DND-41 (cell line): Measurements from ENCODE around the gene PUDP.

Experiments
- ATAC-seq: fragments of 200-7000 bp; cut with Tn5 transposase; 3 replicates; pipeline ENCODE4 v1.9.1; 2021; ENCODE audit warnings: low read depth; ENCODE audit not compliant: insufficient read depth
- DNase-seq: peaks from one replicate; pipeline ENCODE4 v3.0.0-alpha.2; 2020
- H2AFZ ChIP-seq: 2 replicates; pipeline ENCODE4 v1.6.0; 2012; ENCODE audit warnings: low read depth, low read length
- H3K27ac ChIP-seq: 2 replicates; pipeline ENCODE4 v1.5.1; 2012; ENCODE audit warnings: low read length, inconsistent platforms
- H3K27me3 ChIP-seq: fragments of 200-600 bp; sonication (generic); 2 replicates; pipeline ENCODE4 v1.6.0; 2012; ENCODE audit warnings: low read length, mild to moderate bottlenecking, inconsistent platforms; ENCODE audit not compliant: insufficient read depth, poor library complexity
- H3K36me3 ChIP-seq: 2 replicates; pipeline ENCODE4 v1.5.1; 2012; ENCODE audit warnings: low read length, inconsistent platforms; ENCODE audit not compliant: insufficient read depth
- H3K4me1 ChIP-seq: 2 replicates; pipeline ENCODE4 v1.5.1; 2012; ENCODE audit warnings: mild to moderate bottlenecking, low read length; ENCODE audit not compliant: insufficient read depth
- H3K4me2 ChIP-seq: 2 replicates; pipeline ENCODE4 v1.6.0; 2012; ENCODE audit warnings: mild to moderate bottlenecking, moderate library complexity, low read length, inconsistent platforms; ENCODE audit not compliant: insufficient read depth
- H3K4me3 ChIP-seq, 2 experiments: fragments of 200-600 bp in 1 of 2; shearing (Covaris generic) in 1 of 2; 2 replicates each; pipeline ENCODE4 v1.5.1; 2012 to 2016; ENCODE audit warnings: inconsistent platforms in 2 of 2, low read length in 2 of 2, mild to moderate bottlenecking in 2 of 2, low read depth in 1 of 2, moderate library complexity in 1 of 2
- H3K79me2 ChIP-seq: 2 replicates; pipeline ENCODE4 v1.6.0; 2012; ENCODE audit warnings: low read length, inconsistent platforms; ENCODE audit not compliant: insufficient read depth
- H3K9ac ChIP-seq: 2 replicates; pipeline ENCODE4 v1.6.0; 2012; ENCODE audit warnings: low read depth, mild to moderate bottlenecking, inconsistent platforms, low read length, moderate library complexity
- H3K9me3 ChIP-seq: 2 replicates; pipeline ENCODE4 v1.5.1; 2012; ENCODE audit warnings: low read length, moderate library complexity, mild to moderate bottlenecking, inconsistent platforms; ENCODE audit not compliant: insufficient read depth, severe bottlenecking
- H4K20me1 ChIP-seq: 2 replicates; pipeline ENCODE4 v1.6.0; 2012; ENCODE audit warnings: low read length; ENCODE audit not compliant: insufficient read depth
- EZH2 ChIP-seq: IDR thresholded peaks from 3 replicates; pipeline ENCODE4 v1.6.1; 2012; ENCODE audit warnings: borderline replicate concordance, low read depth, mild to moderate bottlenecking, moderate library complexity, low read length, inconsistent platforms; ENCODE audit not compliant: severe bottlenecking
- TF ChIP-seq, protein P1 (sequence below): IDR thresholded peaks from 2 replicates; pipeline ENCODE4 v1.5.1; 2012; ENCODE audit warnings: borderline replicate concordance, low read length, moderate library complexity, mild to moderate bottlenecking; ENCODE audit not compliant: poor library complexity, severe bottlenecking; ENCODE audit errors: extremely low read depth

PUDP gene

DNA sequence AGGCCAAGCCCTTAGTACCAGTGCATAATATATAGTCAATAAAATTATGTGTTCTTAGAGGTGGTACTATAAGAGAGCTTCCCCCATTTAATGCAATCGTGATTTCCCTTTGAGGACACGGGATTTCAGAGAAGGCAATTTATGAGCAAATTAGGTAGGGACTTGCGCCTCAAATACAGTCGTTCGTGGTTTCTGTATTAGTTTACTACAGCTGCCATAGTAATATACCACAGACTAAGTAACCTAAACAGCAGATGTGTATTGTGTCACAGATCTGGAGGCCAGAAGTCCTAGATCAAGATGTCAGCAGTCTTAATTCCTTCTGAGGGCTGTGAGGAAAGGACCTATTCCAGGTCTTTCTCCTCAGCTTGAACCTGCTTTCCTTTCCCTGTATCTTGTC is 1.5 kb upstream of the PUDP start:
- DNase-seq (no peak), ATAC-seq (peak; percentile 18; the same call in 1 of the 3 replicates)
- Histone ChIP-seq H3K9ac (peak overlapping the region; percentile 94), H3K79me2 (peaks cover 79% of the 10 kb centered on the region), H3K9me3 (no peaks in the 10 kb centered on the region), H2AFZ (no peak overlapping the region), H3K36me3 (peaks cover 12% of the 10 kb centered on the region), H3K27me3 (no peaks in the 10 kb centered on the region), H3K4me1 (peaks cover 84% of the 10 kb centered on the region), H3K4me3 (peak overlapping the region in 1 of 2 experiments; percentile 99; a peak in 2 of 4 replicates), H3K4me2 (peak overlapping the region; percentile 71), H4K20me1 (no peaks in the 10 kb centered on the region), H3K27ac (peak overlapping the region; percentile 99)
- no peak for TF ChIP-seq EZH2
- TF ChIP-seq, protein P1, sequence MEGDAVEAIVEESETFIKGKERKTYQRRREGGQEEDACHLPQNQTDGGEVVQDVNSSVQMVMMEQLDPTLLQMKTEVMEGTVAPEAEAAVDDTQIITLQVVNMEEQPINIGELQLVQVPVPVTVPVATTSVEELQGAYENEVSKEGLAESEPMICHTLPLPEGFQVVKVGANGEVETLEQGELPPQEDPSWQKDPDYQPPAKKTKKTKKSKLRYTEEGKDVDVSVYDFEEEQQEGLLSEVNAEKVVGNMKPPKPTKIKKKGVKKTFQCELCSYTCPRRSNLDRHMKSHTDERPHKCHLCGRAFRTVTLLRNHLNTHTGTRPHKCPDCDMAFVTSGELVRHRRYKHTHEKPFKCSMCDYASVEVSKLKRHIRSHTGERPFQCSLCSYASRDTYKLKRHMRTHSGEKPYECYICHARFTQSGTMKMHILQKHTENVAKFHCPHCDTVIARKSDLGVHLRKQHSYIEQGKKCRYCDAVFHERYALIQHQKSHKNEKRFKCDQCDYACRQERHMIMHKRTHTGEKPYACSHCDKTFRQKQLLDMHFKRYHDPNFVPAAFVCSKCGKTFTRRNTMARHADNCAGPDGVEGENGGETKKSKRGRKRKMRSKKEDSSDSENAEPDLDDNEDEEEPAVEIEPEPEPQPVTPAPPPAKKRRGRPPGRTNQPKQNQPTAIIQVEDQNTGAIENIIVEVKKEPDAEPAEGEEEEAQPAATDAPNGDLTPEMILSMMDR: no peak

GRCh38 chrX:7147413-7147977 is 458 bp downstream of the PUDP start, which contains the start of gene STS:
Gene STS, plus strand, starts transcription at chrX:7147712. Its CDS starts 105,488 bp downstream, at chrX:7253200.
- peaks cover 78% of the 10 kb centered on the region for H3K4me1 ChIP-seq
- peaks cover 10% of the 10 kb centered on the region for H3K36me3 ChIP-seq
- peak within 1 kb of the TSS; percentile 94 for H3K9ac ChIP-seq
- peak within 1 kb of the TSS; percentile 86 for H2AFZ ChIP-seq
- no peaks in the 10 kb centered on the region for H3K9me3 ChIP-seq
- H3K27ac ChIP-seq: peak within 1 kb of the TSS; percentile 99
- DNase-seq (peak; percentile 53), ATAC-seq (peak; percentile 31)
- no peaks in the 10 kb centered on the region for H3K27me3 ChIP-seq
- peak within 1 kb of the TSS; percentile 81 for H3K4me2 ChIP-seq
- TF ChIP-seq EZH2: no peak
- TF ChIP-seq, protein P1: no peak
- H4K20me1 ChIP-seq: 0 out of 2 replicates have a peak, but pooled peaks cover 4% of the 10 kb centered on the region
- H3K4me3 ChIP-seq: peak within 1 kb of the TSS; percentile 76 to 99
- peaks cover 89% of the 10 kb centered on the region for H3K79me2 ChIP-seq

GRCh38 chrX:7146703-7147412 is 1.1 kb downstream of the PUDP start:
- peak overlapping the region; percentile 94 for H3K9ac ChIP-seq
- H3K9me3 ChIP-seq: no peaks in the 10 kb centered on the region

More at GRCh38 chrX:7146703-7147412, 1.1 kb downstream of the PUDP start:
- TF ChIP-seq, protein P1: no peak
- H3K36me3 ChIP-seq: peaks cover 15% of the 10 kb centered on the region
- H3K4me3 ChIP-seq: peak overlapping the region; percentile 44 to 99
- peak overlapping the region; percentile 98 for H3K27ac ChIP-seq
- ATAC-seq: peak; percentile 26; the same call in 2 of the 3 replicates
- H3K4me1 ChIP-seq: peaks cover 78% of the 10 kb centered on the region
- peak overlapping the region; percentile 81 for H3K4me2 ChIP-seq
- no peaks in the 10 kb centered on the region for H3K27me3 ChIP-seq
- H3K79me2 ChIP-seq: peaks cover 92% of the 10 kb centered on the region
- peak; percentile 34 for DNase-seq
- peak overlapping the region; percentile 76 for H2AFZ ChIP-seq
- H4K20me1 ChIP-seq: 0 out of 2 replicates have a peak, but pooled peaks cover 4% of the 10 kb centered on the region
